OCI-LY1 (cell line): ENCODE results near the gene VOPP1.

Source experiments
- H2AFZ ChIP-seq: fragments of 200-600 bp; sonication (generic), shearing (Covaris generic); 2 replicates; pipeline ENCODE4 v1.6.0; 2014; ENCODE audit warnings: antibody characterized with exemption, mild to moderate bottlenecking, low read length
- H3F3A ChIP-seq: fragments of 200-600 bp; sonication (generic), shearing (Covaris generic); 2 replicates; pipeline ENCODE4 v1.6.0; 2014; ENCODE audit warnings: mild to moderate bottlenecking, antibody characterized with exemption, low read length, moderate library complexity; ENCODE audit not compliant: insufficient read depth
- H3K27ac ChIP-seq: fragments of 200-600 bp; sonication (generic); 2 replicates; pipeline ENCODE4 v1.5.1; 2014; ENCODE audit warnings: low read length, mixed run types, mild to moderate bottlenecking, low read depth; ENCODE audit not compliant: poor library complexity, severe bottlenecking
- H3K27me3 ChIP-seq: fragments of 200-600 bp; sonication (generic); 2 replicates; pipeline ENCODE4 v1.6.0; 2014; ENCODE audit warnings: antibody characterized with exemption, mild to moderate bottlenecking, low read length, moderate library complexity; ENCODE audit not compliant: insufficient read depth
- H3K36me3 ChIP-seq: fragments of 200-600 bp; sonication (generic); 2 replicates; pipeline ENCODE4 v1.6.1; 2014; ENCODE audit warnings: mild to moderate bottlenecking, antibody characterized with exemption, low read length, moderate library complexity, mixed read lengths; ENCODE audit not compliant: insufficient read depth
- H3K4me1 ChIP-seq: fragments of 200-600 bp; sonication (generic); 2 replicates; pipeline ENCODE4 v1.5.1; 2014; ENCODE audit warnings: mild to moderate bottlenecking, low read length, moderate library complexity; ENCODE audit not compliant: insufficient read depth, severe bottlenecking
- H3K4me2 ChIP-seq: fragments of 200-600 bp; sonication (generic), shearing (Covaris generic); 2 replicates; pipeline ENCODE4 v1.6.1; 2014; ENCODE audit warnings: low read length
- H3K4me3 ChIP-seq: fragments of 200-600 bp; sonication (generic); 2 replicates; pipeline ENCODE4 v1.5.1; 2014; ENCODE audit warnings: low read length, low read depth, mild to moderate bottlenecking, mixed read lengths; ENCODE audit not compliant: poor library complexity, severe bottlenecking
- H3K79me2 ChIP-seq: fragments of 200-600 bp; shearing (Covaris generic); 2 replicates; pipeline ENCODE4 v1.6.1; 2016; ENCODE audit warnings: mixed run types, low read length, mixed read lengths; ENCODE audit not compliant: insufficient read depth
- H3K9ac ChIP-seq: fragments of 200-600 bp; sonication (generic), shearing (Covaris generic); 2 replicates; pipeline ENCODE4 v1.6.1; 2014; ENCODE audit warnings: mild to moderate bottlenecking, low read length, mixed read lengths
- H3K9me2 ChIP-seq: fragments of 200-600 bp; sonication (generic), shearing (Covaris generic); 2 replicates; pipeline ENCODE4 v1.6.1; 2014; ENCODE audit warnings: low read depth, mild to moderate bottlenecking, low read length, mixed read lengths
- H3K9me3 ChIP-seq: fragments of 200-600 bp; shearing (Covaris generic); 2 replicates; pipeline ENCODE4 v1.6.1; 2014; ENCODE audit warnings: low read length, mixed read lengths
- H4K20me1 ChIP-seq: fragments of 200-600 bp; sonication (generic), shearing (Covaris generic); 2 replicates; pipeline ENCODE4 v1.6.0; 2016; ENCODE audit warnings: mild to moderate bottlenecking, low read length; ENCODE audit not compliant: insufficient read depth
- CTCF ChIP-seq: fragments of 200-600 bp; sonication (generic), shearing (Covaris generic); IDR thresholded peaks from 2 replicates; pipeline ENCODE4 v1.5.1; 2017; ENCODE audit warnings: mild to moderate bottlenecking, antibody characterized with exemption, low read length, moderate library complexity, mixed read lengths
- EZH2 ChIP-seq: fragments of 200-600 bp; sonication (generic), shearing (Covaris generic); IDR thresholded peaks from 2 replicates; pipeline ENCODE4 v1.8.0; 2017; ENCODE audit warnings: borderline replicate concordance, mixed run types, mild to moderate bottlenecking, antibody characterized with exemption, low read length, moderate library complexity, mixed read lengths

VOPP1 gene

GRCh38 chr7:55488804-55489340 is 83.4 kb downstream of the VOPP1 start:
- H3K4me2 ChIP-seq, result no peak overlapping the region
- no peaks in the 10 kb centered on the region for H3K79me2 ChIP-seq
- no peaks in the 10 kb centered on the region for H4K20me1 ChIP-seq
- no peak overlapping the region for H3K27ac ChIP-seq
- no peaks in the 10 kb centered on the region for H3K9me3 ChIP-seq
- H3K4me3 ChIP-seq, result no peak overlapping the region
- H3K9me2 ChIP-seq, result no peaks in the 10 kb centered on the region
- no peak for TF ChIP-seq CTCF
- no peak for TF ChIP-seq EZH2
- no peak overlapping the region for H2AFZ ChIP-seq
- no peaks in the 10 kb centered on the region for H3K27me3 ChIP-seq
- H3F3A ChIP-seq, result no peaks in the 10 kb centered on the region
- H3K9ac ChIP-seq, result no peak overlapping the region
- peaks cover 98% of the 10 kb centered on the region for H3K36me3 ChIP-seq
- no peaks in the 10 kb centered on the region for H3K4me1 ChIP-seq

- TF ChIP-seq EZH2 (no peak), CTCF (no peak)
- H3K4me3 ChIP-seq, result no peak overlapping the region
- H3K27ac ChIP-seq, result no peak overlapping the region
- no peaks in the 10 kb centered on the region for H4K20me1 ChIP-seq
- no peaks in the 10 kb centered on the region for H3K27me3 ChIP-seq
- no peaks in the 10 kb centered on the region for H3K9me3 ChIP-seq
- no peak overlapping the region for H2AFZ ChIP-seq
- H3K4me2 ChIP-seq, result no peak overlapping the region
- H3K4me1 ChIP-seq, result no peaks in the 10 kb centered on the region
- H3K9me2 ChIP-seq, result no peaks in the 10 kb centered on the region
- no peak overlapping the region for H3K9ac ChIP-seq
- no peaks in the 10 kb centered on the region for H3F3A ChIP-seq
- H3K36me3 ChIP-seq, result peaks cover 100% of the 10 kb centered on the region
- no peaks in the 10 kb centered on the region for H3K79me2 ChIP-seq
These were observed 84.1 kb downstream of the VOPP1 start for GRCh38 chr7:55488216-55488615.

- Histone ChIP-seq H2AFZ (no peak overlapping the region), H3K27ac (no peak overlapping the region), H3K27me3 (no peaks in the 10 kb centered on the region), H3K36me3 (peaks cover 97% of the 10 kb centered on the region), H3K9me2 (no peaks in the 10 kb centered on the region), H3K9me3 (no peaks in the 10 kb centered on the region), H3K4me3 (no peak overlapping the region), H3K4me2 (no peak overlapping the region), H4K20me1 (no peaks in the 10 kb centered on the region), H3K4me1 (no peaks in the 10 kb centered on the region), H3K9ac (no peak overlapping the region), H3F3A (no peaks in the 10 kb centered on the region), H3K79me2 (no peaks in the 10 kb centered on the region)
- TF ChIP-seq CTCF (no peak), EZH2 (no peak)
These were observed 85.3 kb downstream of the VOPP1 start for GRCh38 chr7:55486991-55487390.
